Measurements from ENCODE around the gene ZNF891.

- TF ChIP-seq CTCF (IDR thresholded peaks at IDR 0.05): no peak
- no peak for TF ChIP-seq POLR2A (IDR thresholded peaks at IDR 0.05)
These were observed 24.5 kb downstream of the ZNF891 start for GRCh38 chr12:133105620-133106019.

All from adrenal gland (tissue), 5 donors.